GM18909 (cell line): ENCODE results near the gene ZNHIT1.

Experiments used
- ATAC-seq: cut with Tn5 transposase; IDR thresholded peaks from one replicate; pipeline ENCODE4 v1.9.1; 2021; ENCODE audit warnings: mild to moderate bottlenecking; ENCODE audit not compliant: unreplicated experiment, poor library complexity

Gene ZNHIT1

GRCh38 chr7:101271021-101271420 lies 53.1 kb downstream of the ZNHIT1 start:
- ATAC-seq = no peak

- no peak for ATAC-seq
These were observed 55.2 kb downstream of the ZNHIT1 start for GRCh38 chr7:101273206-101273605.
